Measurements from ENCODE around the gene CA14. TPM values are rescaled to one million over a fixed set of nuclear protein-coding genes. Genes with fewer than 3 reads are reported as not detected.

Gene CA14
- total RNA-seq, 1 experiment from 2014 or later, result 2.0 TPM

DNA sequence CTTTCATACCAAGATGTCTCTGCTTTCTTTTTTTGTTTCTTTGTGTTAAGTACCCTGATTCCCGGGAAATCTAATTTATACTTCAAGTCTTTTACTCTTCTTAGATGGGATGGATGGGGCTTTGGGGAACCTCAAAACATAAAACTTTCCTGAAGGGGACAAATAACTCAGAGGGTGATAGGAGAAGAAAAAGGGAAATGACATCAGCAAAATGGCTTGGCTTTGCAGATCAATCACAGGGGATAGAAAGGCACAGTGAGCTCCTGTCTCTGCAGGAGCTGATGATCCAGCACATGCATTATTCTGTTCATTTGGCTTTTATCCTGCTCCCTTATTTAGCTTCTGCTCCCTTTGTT lies 1.4 kb upstream of the CA14 start:
- no TSS peak for BruUV-seq (replicated peaks)
- no peak for TF ChIP-seq EZH2 (IDR thresholded peaks at IDR 0.05; ENCODE audit: borderline replicate concordance, low read depth, low read length, poor library complexity, severe bottlenecking)
- TF ChIP-seq CTCF (conservative IDR thresholded peaks at IDR 0.05; ENCODE audit: low read depth, low read length), result no peak
- POLR2A ChIA-PET (ENCODE audit: low non-redundant PET), result interaction anchor here (0.6 kb wide), 1 partner anchor 31 kb away, joined by 3 read pairs; no protein-coding TSS in a partner anchor
- peak overlapping the region; percentile 80 for H3K27ac ChIP-seq (ENCODE audit: low read depth, low read length, poor library complexity, severe bottlenecking)
- no peaks in the 10 kb centered on the region for H3K27me3 ChIP-seq (replicated peaks; ENCODE audit: insufficient read depth, low read depth, low read length, poor library complexity)
- H3K4me1 ChIP-seq (ENCODE audit: insufficient read depth, low read length, poor library complexity, severe bottlenecking), result peaks cover 47% of the 10 kb centered on the region
- intact Hi-C loops (cut with micrococcal nuclease; ENCODE audit: unreplicated experiment), result loop anchor here (1.0 to 10.0 kb wide), 4 partner anchors 25 to 741 kb away; partner anchors contain the start of gene ENSA
- CTCF ChIA-PET, result interaction anchor here (0.5 to 3.0 kb wide), 10 partner anchors 12 to 260 kb away, joined by 3 to 24 read pairs (median 4); partner anchors contain the start of genes APH1A and CIART
- DNase-seq (ENCODE audit: low spot score), result peak; percentile 58
- H3K4me3 ChIP-seq (ENCODE audit: low read depth, low read length, poor library complexity, severe bottlenecking), result peak overlapping the region; percentile 29
- H3K9me3 ChIP-seq (ENCODE audit: low read depth, low read length, poor library complexity, severe bottlenecking), result no peaks in the 10 kb centered on the region
- H3K36me3 ChIP-seq (ENCODE audit: insufficient read depth, low read length, poor library complexity, severe bottlenecking), result no peaks in the 10 kb centered on the region

DNA sequence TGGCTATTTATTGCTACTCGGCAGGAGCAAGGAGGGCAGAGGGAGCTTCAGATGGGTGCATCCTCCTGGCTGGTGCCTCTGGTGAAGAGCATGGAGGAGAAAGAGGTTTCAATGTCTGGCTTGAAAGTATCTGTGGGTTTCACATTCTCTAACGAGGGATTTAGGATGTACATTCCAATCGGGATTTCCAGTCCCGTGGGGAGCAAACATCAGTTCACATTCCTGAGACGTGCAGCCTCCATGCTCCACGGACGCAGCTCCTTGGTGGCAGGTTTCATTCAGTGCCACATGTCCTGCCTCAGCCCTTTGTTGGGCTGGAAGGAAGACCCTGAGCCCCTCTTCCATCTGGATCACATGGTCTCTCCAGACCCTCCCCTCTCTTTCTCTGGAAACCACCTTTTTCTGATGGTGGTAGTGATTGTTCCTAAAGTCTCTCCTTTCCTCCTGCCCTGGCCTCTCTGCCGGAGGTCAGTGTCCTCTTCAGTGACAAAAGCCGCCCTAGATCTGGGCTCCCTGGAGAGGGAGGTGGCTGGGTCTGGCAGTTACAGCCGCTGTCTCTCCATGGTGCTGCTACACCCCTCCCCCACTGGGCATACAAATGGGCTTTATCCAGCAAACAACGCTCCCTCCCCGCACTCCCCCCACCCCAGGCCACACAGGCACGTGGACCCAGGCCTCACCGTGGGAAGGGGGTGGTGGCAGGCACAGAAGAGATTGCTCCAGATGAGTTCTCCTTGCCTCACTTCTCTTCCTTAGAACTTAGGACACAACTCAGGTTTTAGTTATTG lies 826 bp upstream of the CA14 start:
- no peaks in the 10 kb centered on the region for H3K9me3 ChIP-seq (ENCODE audit: low read depth, low read length, poor library complexity, severe bottlenecking)
- DNase-seq (ENCODE audit: low spot score), result peak; percentile 52
- peaks cover 47% of the 10 kb centered on the region for H3K4me1 ChIP-seq (ENCODE audit: insufficient read depth, low read length, poor library complexity, severe bottlenecking)
- H3K4me3 ChIP-seq (ENCODE audit: low read depth, low read length, poor library complexity, severe bottlenecking), result peak overlapping the region; percentile 29
- TF ChIP-seq CTCF (conservative IDR thresholded peaks at IDR 0.05; ENCODE audit: low read depth, low read length) (no peak), EZH2 (IDR thresholded peaks at IDR 0.05; ENCODE audit: borderline replicate concordance, low read depth, low read length, poor library complexity, severe bottlenecking) (no peak)
- peak overlapping the region; percentile 80 for H3K27ac ChIP-seq (ENCODE audit: low read depth, low read length, poor library complexity, severe bottlenecking)
- intact Hi-C loops (cut with micrococcal nuclease; ENCODE audit: unreplicated experiment), result loop anchor here (1.0 to 10.0 kb wide), 4 partner anchors 25 to 741 kb away; partner anchors contain the start of gene ENSA
- no TSS peak for BruUV-seq (replicated peaks)
- POLR2A ChIA-PET (ENCODE audit: low non-redundant PET), result interaction anchor here (0.6 kb wide), 1 partner anchor 30 kb away, joined by 3 read pairs; no protein-coding TSS in a partner anchor
- H3K36me3 ChIP-seq (ENCODE audit: insufficient read depth, low read length, poor library complexity, severe bottlenecking), result no peaks in the 10 kb centered on the region
- no peaks in the 10 kb centered on the region for H3K27me3 ChIP-seq (replicated peaks; ENCODE audit: insufficient read depth, low read depth, low read length, poor library complexity)
- CTCF ChIA-PET, result interaction anchor here (0.6 to 3.0 kb wide), 7 partner anchors 12 to 195 kb away, joined by 3 to 24 read pairs (median 4); partner anchors contain the start of genes APH1A and CIART

GRCh38 chr1:150259217-150259616 lies 1.6 kb downstream of the CA14 start:
- TF ChIP-seq EZH2 (IDR thresholded peaks at IDR 0.05; ENCODE audit: borderline replicate concordance, low read depth, low read length, poor library complexity, severe bottlenecking) (no peak), CTCF (conservative IDR thresholded peaks at IDR 0.05; ENCODE audit: low read depth, low read length) (no peak)

More at GRCh38 chr1:150259217-150259616, 1.6 kb downstream of the CA14 start:
- Histone ChIP-seq H3K36me3 (ENCODE audit: insufficient read depth, low read length, poor library complexity, severe bottlenecking) (no peaks in the 10 kb centered on the region), H3K9me3 (ENCODE audit: low read depth, low read length, poor library complexity, severe bottlenecking) (no peaks in the 10 kb centered on the region), H3K27me3 (replicated peaks; ENCODE audit: insufficient read depth, low read depth, low read length, poor library complexity) (no peaks in the 10 kb centered on the region), H3K4me3 (ENCODE audit: low read depth, low read length, poor library complexity, severe bottlenecking) (no peak overlapping the region), H3K27ac (ENCODE audit: low read depth, low read length, poor library complexity, severe bottlenecking) (no peak overlapping the region), H3K4me1 (ENCODE audit: insufficient read depth, low read length, poor library complexity, severe bottlenecking) (peaks cover 47% of the 10 kb centered on the region)
- BruUV-seq (replicated peaks), result no TSS peak
- DNase-seq (ENCODE audit: low spot score), result no peak
- POLR2A ChIA-PET (ENCODE audit: low non-redundant PET), result no interaction called here
- intact Hi-C loops (cut with micrococcal nuclease; ENCODE audit: unreplicated experiment), result loop anchor here (5.0 to 10.0 kb wide), 3 partner anchors 273 to 738 kb away; partner anchors contain the start of gene ENSA
- CTCF ChIA-PET, result interaction anchor here (0.7 kb wide), 1 partner anchor 714 kb away, joined by 6 read pairs; no protein-coding TSS in a partner anchor

All from A673 (cell line).